ENCODE measurements around the gene GAB3. TPM values are rescaled to one million over a fixed set of nuclear protein-coding genes. Genes with fewer than 3 reads are reported as not detected.

The GAB3 gene
- total RNA-seq, 1 experiment from 2014 or later, result not detected

- peaks cover 14% of the 10 kb centered on the region for H3K27me3 Mint-ChIP-seq (ENCODE audit: insufficient read depth, unreplicated experiment)
- no peaks in the 10 kb centered on the region for H3K36me3 Mint-ChIP-seq (ENCODE audit: insufficient read depth, unreplicated experiment)
- Histone ChIP-seq H3K4me1 (no peaks in the 10 kb centered on the region), H3K36me3 (ENCODE audit: control insufficient read depth, insufficient read depth, low read length) (no peaks in the 10 kb centered on the region), H3K9me3 (no peaks in the 10 kb centered on the region), H3K27me3 (replicated peaks; ENCODE audit: control insufficient read depth, insufficient read depth, low read length) (no peaks in the 10 kb centered on the region; the same call in 1 of the 2 replicates), H3K4me3 (ENCODE audit: low read depth, low read length) (no peak overlapping the region)
- no TSS peak for BruUV-seq (replicated peaks)
- H3K4me1 Mint-ChIP-seq (ENCODE audit: low read depth, unreplicated experiment), result no peaks in the 10 kb centered on the region
- POLR2A ChIA-PET, result no interaction called here
- no peak overlapping the region for H3K27ac Mint-ChIP-seq (ENCODE audit: unreplicated experiment)
- H3K9me3 Mint-ChIP-seq (ENCODE audit: unreplicated experiment), result no peaks in the 10 kb centered on the region
- TF ChIP-seq, protein P1, sequence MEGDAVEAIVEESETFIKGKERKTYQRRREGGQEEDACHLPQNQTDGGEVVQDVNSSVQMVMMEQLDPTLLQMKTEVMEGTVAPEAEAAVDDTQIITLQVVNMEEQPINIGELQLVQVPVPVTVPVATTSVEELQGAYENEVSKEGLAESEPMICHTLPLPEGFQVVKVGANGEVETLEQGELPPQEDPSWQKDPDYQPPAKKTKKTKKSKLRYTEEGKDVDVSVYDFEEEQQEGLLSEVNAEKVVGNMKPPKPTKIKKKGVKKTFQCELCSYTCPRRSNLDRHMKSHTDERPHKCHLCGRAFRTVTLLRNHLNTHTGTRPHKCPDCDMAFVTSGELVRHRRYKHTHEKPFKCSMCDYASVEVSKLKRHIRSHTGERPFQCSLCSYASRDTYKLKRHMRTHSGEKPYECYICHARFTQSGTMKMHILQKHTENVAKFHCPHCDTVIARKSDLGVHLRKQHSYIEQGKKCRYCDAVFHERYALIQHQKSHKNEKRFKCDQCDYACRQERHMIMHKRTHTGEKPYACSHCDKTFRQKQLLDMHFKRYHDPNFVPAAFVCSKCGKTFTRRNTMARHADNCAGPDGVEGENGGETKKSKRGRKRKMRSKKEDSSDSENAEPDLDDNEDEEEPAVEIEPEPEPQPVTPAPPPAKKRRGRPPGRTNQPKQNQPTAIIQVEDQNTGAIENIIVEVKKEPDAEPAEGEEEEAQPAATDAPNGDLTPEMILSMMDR (IDR thresholded peaks at IDR 0.05; ENCODE audit: insufficient read depth in 1 of 2, low read depth in 1 of 2, low read length in 1 of 2, severe bottlenecking in 1 of 2, unreplicated experiment in 1 of 2), result no peak
- CTCF ChIA-PET, result no interaction called here
- no peak for DNase-seq
- H3K4me3 Mint-ChIP-seq (ENCODE audit: unreplicated experiment), result no peak overlapping the region
- intact Hi-C loops (cut with micrococcal nuclease; ENCODE audit: unreplicated experiment), result no loop called here
Measured at GRCh38 chrX:154733066-154733425, 17.8 kb downstream of the GAB3 start.

DNA sequence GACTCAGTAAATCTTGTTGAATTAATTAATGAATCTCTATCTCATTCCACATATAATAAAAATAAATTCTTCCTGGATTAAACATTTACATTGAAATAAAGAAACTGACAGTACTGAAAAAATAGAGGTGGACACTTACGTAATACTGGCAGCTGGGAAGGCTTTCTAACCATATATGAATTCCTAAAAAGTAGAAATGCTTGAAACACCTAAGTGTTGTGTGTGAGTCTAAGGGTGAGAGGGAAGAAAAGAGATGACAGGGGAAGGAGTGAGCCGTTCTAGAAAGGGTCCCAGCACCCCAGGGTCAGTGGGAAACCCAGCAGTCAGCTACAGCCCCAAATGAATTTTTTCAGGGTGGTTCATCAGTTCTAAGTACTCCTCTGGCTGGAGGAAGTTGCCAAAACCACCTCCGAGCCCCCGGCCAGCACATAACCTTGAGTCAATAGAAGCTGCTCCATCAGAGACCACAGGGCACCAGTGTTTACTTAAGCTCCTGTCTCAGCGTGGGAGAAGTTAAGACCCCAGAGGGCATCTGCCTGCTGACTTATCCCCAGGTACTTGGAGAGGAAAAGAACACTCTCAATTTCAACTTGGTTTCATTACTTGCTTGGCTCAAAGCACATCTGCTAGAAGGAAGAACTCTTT is 18.3 kb downstream of the GAB3 start:
- no peak for DNase-seq
- POLR2A ChIA-PET, result no interaction called here
- no peaks in the 10 kb centered on the region for H3K4me1 ChIP-seq
- no peaks in the 10 kb centered on the region for H3K9me3 Mint-ChIP-seq (ENCODE audit: unreplicated experiment)
- H3K4me1 Mint-ChIP-seq (ENCODE audit: low read depth, unreplicated experiment), result no peaks in the 10 kb centered on the region
- TF ChIP-seq, protein P1 (IDR thresholded peaks at IDR 0.05; ENCODE audit: insufficient read depth in 1 of 2, low read depth in 1 of 2, low read length in 1 of 2, severe bottlenecking in 1 of 2, unreplicated experiment in 1 of 2), result no peak
- H3K4me3 ChIP-seq (ENCODE audit: low read depth, low read length), result no peak overlapping the region
- no peaks in the 10 kb centered on the region; the same call in 1 of the 2 replicates for H3K27me3 ChIP-seq (replicated peaks; ENCODE audit: control insufficient read depth, insufficient read depth, low read length)
- no peaks in the 10 kb centered on the region for H3K9me3 ChIP-seq
- intact Hi-C loops (cut with micrococcal nuclease; ENCODE audit: unreplicated experiment), result no loop called here
- H3K36me3 ChIP-seq (ENCODE audit: control insufficient read depth, insufficient read depth, low read length), result no peaks in the 10 kb centered on the region
- H3K27ac Mint-ChIP-seq (ENCODE audit: unreplicated experiment), result no peak overlapping the region
- no TSS peak for BruUV-seq (replicated peaks)
- H3K27me3 Mint-ChIP-seq (ENCODE audit: insufficient read depth, unreplicated experiment), result peaks cover 14% of the 10 kb centered on the region
- H3K36me3 Mint-ChIP-seq (ENCODE audit: insufficient read depth, unreplicated experiment), result no peaks in the 10 kb centered on the region
- no peak overlapping the region for H3K4me3 Mint-ChIP-seq (ENCODE audit: unreplicated experiment)
- CTCF ChIA-PET, result no interaction called here

DNA sequence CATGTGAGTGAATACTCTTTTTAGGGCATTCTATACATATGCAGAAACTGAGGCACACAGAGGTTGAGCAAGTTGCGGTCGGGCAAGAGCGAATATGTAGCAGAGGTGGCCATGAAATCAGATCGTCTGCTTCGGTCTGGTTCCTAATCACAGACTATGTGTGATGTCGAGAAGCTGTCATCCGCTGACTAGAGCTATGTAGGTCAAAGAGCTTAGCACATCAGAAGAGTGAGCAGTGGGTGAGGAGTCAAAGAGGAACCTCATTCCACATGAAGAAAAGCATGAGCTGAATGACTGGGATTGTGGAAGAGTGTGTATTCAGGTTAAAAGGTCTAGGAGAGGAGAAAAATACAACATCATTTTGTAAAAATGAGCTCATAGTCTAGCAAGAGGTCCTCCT is 19.0 kb downstream of the GAB3 start:
- no TSS peak for BruUV-seq (replicated peaks)
- H3K27ac Mint-ChIP-seq (ENCODE audit: unreplicated experiment), result no peak overlapping the region
- intact Hi-C loops (cut with micrococcal nuclease; ENCODE audit: unreplicated experiment), result no loop called here
- TF ChIP-seq, protein P1 (IDR thresholded peaks at IDR 0.05; ENCODE audit: insufficient read depth in 1 of 2, low read depth in 1 of 2, low read length in 1 of 2, severe bottlenecking in 1 of 2, unreplicated experiment in 1 of 2), result no peak
- H3K9me3 Mint-ChIP-seq (ENCODE audit: unreplicated experiment), result no peaks in the 10 kb centered on the region
- peaks cover 11% of the 10 kb centered on the region for H3K27me3 Mint-ChIP-seq (ENCODE audit: insufficient read depth, unreplicated experiment)
- no peaks in the 10 kb centered on the region for H3K36me3 ChIP-seq (ENCODE audit: control insufficient read depth, insufficient read depth, low read length)
- H3K9me3 ChIP-seq, result no peaks in the 10 kb centered on the region
- POLR2A ChIA-PET, result no interaction called here
- no peaks in the 10 kb centered on the region for H3K4me1 Mint-ChIP-seq (ENCODE audit: low read depth, unreplicated experiment)
- CTCF ChIA-PET, result no interaction called here
- no peak for DNase-seq
- no peak overlapping the region for H3K4me3 Mint-ChIP-seq (ENCODE audit: unreplicated experiment)
- no peaks in the 10 kb centered on the region; the same call in 1 of the 2 replicates for H3K27me3 ChIP-seq (replicated peaks; ENCODE audit: control insufficient read depth, insufficient read depth, low read length)
- no peak overlapping the region for H3K4me3 ChIP-seq (ENCODE audit: low read depth, low read length)
- H3K4me1 ChIP-seq, result no peaks in the 10 kb centered on the region
- no peaks in the 10 kb centered on the region for H3K36me3 Mint-ChIP-seq (ENCODE audit: insufficient read depth, unreplicated experiment)

Data from Caco-2 (cell line).